HAP-1 (cell line): ENCODE results near the gene ARL5A.

ENCODE experiments used
- DNase-seq, 2 experiments: peaks; one replicate each; pipeline ENCODE4 v3.0.0-alpha.2; 2016 to 2020; ENCODE audit warnings: low spot score in 2 of 2
- H3K27me3 ChIP-seq: fragments of 250-450 bp; sonication (Bioruptor Pico); 2 replicates; pipeline ENCODE4 v1.5.1; 2020; ENCODE audit warnings: low read depth, mild to moderate bottlenecking, moderate library complexity
- H3K36me3 ChIP-seq: fragments of 250-450 bp; sonication (Bioruptor Pico); replicated peaks from 2 replicates; pipeline ENCODE4 v1.5.1; 2020; ENCODE audit warnings: mild to moderate bottlenecking
- H3K4me1 ChIP-seq: fragments of 250-450 bp; sonication (Bioruptor Pico); 2 replicates; pipeline ENCODE4 v1.5.1; 2020; ENCODE audit warnings: mild to moderate bottlenecking
- H3K4me3 ChIP-seq: fragments of 250-450 bp; sonication (Bioruptor Pico); 2 replicates; pipeline ENCODE4 v1.5.1; 2020; ENCODE audit warnings: mild to moderate bottlenecking, moderate library complexity
- H3K9me3 ChIP-seq: fragments of 250-450 bp; sonication (Bioruptor Pico); 2 replicates; pipeline ENCODE4 v1.5.1; 2020; ENCODE audit warnings: mild to moderate bottlenecking, moderate library complexity
- in situ Hi-C: fragments of 300-500 bp; cut with MboI; formaldehyde crosslinking; loops from 3 replicates; pipeline ENCODE4 v1.14.3; 2020; ENCODE audit warnings: low sequenced_read_pairs, inconsistent platforms, mixed read lengths

ARL5A gene

DNA sequence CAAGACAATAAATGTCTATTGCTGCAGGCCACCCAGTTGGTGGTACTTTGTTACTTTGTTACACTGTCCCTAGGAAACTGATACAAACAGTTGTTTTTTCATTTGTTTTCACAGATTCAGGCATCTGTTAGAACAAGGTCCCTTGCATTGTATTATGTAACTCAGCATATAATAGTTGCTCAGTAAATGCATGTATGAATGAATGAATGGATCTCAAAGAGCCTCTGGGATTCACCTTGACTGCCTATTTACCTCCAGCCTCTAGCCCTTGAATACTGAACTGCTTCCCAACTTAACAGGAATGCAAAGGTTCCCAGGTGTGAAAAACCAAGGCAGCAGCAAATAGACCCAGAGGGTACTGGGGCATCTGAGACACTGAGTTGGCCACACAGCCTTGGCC lies 66.5 kb downstream of the ARL5A start:
- in situ Hi-C loops = no loop called here
- no peaks in the 10 kb centered on the region for H3K9me3 ChIP-seq
- no peaks in the 10 kb centered on the region for H3K36me3 ChIP-seq
- no peaks in the 10 kb centered on the region for H3K27me3 ChIP-seq
- H3K4me1 ChIP-seq = no peaks in the 10 kb centered on the region
- no peak overlapping the region for H3K4me3 ChIP-seq
- no peak for DNase-seq

DNA sequence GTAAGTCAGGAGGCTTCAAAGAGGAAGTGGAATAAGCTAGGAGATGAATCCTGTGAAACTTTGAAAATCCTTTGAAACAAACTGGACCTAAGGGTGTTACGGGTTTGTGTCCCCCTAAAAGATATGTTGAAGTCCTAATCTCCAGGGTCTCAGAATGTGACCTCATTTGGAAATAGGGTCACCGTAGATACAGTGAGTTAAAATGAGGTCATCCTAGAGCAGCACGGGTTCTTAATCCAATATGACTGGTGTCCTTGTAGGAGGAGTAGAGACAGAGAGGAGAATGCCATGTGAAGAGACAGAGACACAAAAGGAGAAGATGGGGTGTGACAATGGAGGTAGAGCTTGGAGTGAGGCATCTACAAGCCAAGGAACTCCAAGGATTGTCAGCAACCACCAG lies 67.0 kb downstream of the ARL5A start:
- no peak for DNase-seq
- no peak overlapping the region for H3K4me3 ChIP-seq
- H3K27me3 ChIP-seq = no peaks in the 10 kb centered on the region
- H3K36me3 ChIP-seq = no peaks in the 10 kb centered on the region
- no peaks in the 10 kb centered on the region for H3K4me1 ChIP-seq
- in situ Hi-C loops = no loop called here
- H3K9me3 ChIP-seq = no peaks in the 10 kb centered on the region

DNA sequence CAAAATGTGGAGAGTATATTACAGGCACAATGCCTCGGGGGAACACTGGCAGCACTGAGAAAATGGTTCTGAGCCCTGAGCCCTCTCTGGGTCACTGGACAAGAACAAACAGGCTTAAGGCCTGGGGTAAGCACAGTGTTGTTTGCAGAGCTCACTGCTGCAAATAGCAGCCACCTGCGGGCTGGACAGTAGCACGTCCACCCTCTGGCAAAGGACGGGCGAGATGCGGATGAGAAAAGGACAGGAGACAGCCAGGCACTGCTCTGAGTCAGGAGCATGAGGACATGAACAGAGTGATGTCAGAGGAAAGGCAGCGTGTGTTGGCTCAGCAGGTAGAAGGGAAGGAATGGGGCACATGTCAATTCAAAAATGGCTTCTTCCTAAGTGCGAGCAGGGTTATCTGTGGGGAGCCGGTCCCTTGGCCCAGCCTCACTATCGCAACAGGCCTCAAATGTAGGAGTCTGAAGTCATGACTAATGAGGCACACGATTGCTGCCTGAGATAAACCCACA lies 68.0 kb downstream of the ARL5A start:
- H3K4me3 ChIP-seq = no peak overlapping the region
- no peaks in the 10 kb centered on the region for H3K9me3 ChIP-seq
- H3K4me1 ChIP-seq = no peaks in the 10 kb centered on the region
- H3K36me3 ChIP-seq = no peaks in the 10 kb centered on the region
- no peaks in the 10 kb centered on the region for H3K27me3 ChIP-seq
- in situ Hi-C loops = no loop called here
- no peak for DNase-seq

DNA sequence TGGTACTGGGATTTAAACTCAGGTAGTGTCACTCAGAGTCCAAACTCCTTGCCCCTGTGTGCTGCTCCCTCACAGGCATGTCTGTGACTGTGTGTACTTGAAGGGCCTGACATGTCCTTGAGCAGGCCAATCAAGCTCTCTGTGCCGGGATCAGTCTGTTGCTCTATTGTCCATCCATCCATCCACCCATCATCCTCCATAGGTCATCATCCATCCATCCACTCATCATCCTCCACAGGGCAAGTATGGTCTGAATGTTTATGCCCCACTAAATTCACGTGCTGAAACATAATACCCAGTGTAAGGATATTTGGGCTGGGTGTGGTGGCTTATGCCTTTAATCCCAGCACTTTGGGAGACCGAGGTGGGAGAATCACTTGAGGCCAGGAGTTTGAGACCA lies 69.5 kb downstream of the ARL5A start:
- Histone ChIP-seq H3K4me3 (no peak overlapping the region), H3K4me1 (no peaks in the 10 kb centered on the region), H3K36me3 (no peaks in the 10 kb centered on the region), H3K27me3 (no peaks in the 10 kb centered on the region), H3K9me3 (no peaks in the 10 kb centered on the region; the same call in 1 of the 2 replicates)
- in situ Hi-C loops = no loop called here
- DNase-seq = no peak

DNA sequence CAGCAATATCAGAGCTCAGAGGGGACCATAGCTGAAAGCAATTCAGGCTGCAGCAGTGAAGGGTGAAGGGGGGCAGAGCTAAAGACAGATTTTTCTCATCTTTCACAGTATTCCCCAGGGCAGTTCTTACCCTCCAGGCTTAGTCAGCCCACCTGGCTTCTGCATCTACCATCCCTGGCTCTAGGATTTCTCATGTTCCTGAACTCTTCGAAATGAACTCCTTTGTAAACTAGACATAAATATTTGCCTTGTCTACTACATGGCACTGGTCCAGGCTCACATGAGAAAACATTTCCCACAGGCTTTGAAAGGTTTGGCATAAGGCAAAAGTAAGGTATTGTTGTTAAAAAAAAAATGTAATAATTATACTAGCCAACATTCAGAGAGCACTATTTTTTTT lies 70.4 kb downstream of the ARL5A start:
- Histone ChIP-seq H3K4me3 (no peak overlapping the region), H3K9me3 (no peaks in the 10 kb centered on the region; the same call in 1 of the 2 replicates), H3K4me1 (no peaks in the 10 kb centered on the region), H3K27me3 (no peaks in the 10 kb centered on the region), H3K36me3 (no peaks in the 10 kb centered on the region)
- no peak for DNase-seq
- in situ Hi-C loops = no loop called here

DNA sequence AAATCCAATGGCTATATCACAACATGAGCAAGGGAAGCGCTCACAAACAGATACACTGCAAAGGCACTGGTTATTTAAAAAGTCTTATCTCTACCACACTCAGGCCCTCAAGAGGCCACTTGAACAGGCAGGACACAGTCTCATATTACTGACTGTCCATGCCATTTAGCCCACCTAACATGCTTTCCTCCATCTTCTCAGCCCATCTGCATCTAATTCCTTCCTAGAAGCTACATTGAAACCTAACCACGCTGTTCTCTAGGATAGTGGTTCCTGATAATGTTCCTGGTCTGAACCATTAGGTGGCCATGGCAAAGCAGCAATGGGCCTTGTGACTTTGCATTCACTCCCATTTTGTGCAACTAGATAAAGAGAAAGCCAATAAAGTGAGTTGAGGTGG lies 71.4 kb downstream of the ARL5A start:
- Histone ChIP-seq H3K36me3 (no peaks in the 10 kb centered on the region), H3K27me3 (no peaks in the 10 kb centered on the region), H3K4me1 (no peaks in the 10 kb centered on the region), H3K4me3 (no peak overlapping the region), H3K9me3 (peaks cover under 1% of the 10 kb centered on the region)
- DNase-seq = no peak
- in situ Hi-C loops = no loop called here

DNA sequence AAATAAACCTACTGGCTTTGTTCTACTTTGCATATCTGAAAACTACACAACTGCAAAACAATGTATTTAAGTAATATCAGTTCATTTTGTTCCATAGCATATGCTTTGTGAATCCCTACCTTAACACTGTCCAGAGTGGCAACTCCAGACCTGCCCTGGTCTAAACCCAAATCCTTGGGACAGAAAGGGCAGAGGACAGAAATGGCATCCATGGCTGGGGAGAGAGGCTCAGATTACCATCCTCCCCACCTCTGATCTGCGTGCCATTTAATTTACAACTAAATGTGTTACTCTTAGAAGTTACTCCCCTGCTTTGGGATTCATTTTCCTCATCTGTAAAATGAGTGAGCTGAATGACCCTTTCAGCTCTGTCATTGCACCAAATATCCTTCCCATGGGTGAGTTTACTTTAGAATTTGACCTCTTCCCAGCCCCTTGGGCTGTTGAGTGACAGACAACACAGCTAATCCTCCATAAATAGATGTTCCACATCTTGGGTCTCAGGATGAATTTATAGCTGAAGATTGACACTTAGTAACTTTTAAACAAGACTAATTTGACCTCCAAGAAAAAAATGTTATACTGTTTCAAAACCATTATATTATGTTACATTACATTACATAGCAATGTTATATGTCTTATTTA lies 73.8 kb downstream of the ARL5A start:
- no peaks in the 10 kb centered on the region for H3K36me3 ChIP-seq
- no peaks in the 10 kb centered on the region for H3K27me3 ChIP-seq
- in situ Hi-C loops = no loop called here
- no peak overlapping the region for H3K4me3 ChIP-seq
- DNase-seq = no peak
- H3K9me3 ChIP-seq = peaks cover 3% of the 10 kb centered on the region
- H3K4me1 ChIP-seq = no peaks in the 10 kb centered on the region

DNA sequence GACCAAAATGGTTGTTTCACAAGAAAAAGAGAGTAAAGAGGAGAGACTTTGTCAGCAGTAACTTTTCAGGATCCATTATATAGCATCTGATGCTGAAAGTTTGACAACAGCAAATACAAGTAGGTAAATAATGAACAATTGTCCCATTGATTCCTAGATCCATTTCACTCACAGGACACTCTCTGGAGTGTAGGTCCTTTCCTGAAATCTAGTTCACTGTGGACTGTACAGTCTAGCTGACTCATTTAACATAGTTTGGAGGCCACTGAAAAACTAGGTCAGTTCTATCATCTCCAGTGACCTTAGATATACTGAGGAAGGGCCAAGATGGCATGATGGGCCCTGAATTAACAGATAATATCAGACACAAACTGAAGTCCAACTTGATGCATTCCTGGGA lies 74.7 kb downstream of the ARL5A start:
- Histone ChIP-seq H3K27me3 (no peaks in the 10 kb centered on the region), H3K36me3 (no peaks in the 10 kb centered on the region), H3K9me3 (peaks cover 3% of the 10 kb centered on the region), H3K4me3 (no peak overlapping the region), H3K4me1 (no peaks in the 10 kb centered on the region)
- DNase-seq = no peak
- in situ Hi-C loops = no loop called here
